ENCODE measurements around the gene CDK6.

CDK6 gene

DNA sequence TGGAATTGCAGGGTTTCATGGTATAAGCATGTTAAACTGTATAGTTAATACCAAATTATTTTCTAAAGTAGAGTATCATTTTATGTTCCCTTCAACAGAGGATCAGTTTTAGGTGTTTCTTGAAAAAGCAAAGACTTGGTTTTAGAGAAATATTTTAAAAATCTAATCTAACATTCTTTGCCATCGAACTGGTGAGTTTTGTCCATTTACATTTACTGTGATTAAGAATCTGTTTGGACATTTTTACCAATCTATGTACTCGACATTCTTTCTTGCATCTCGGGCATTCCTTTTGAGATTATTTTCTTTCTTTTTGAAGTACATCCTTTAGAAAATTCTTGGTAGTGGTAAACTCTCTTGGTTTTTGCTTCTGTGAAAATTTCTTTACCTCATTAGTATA lies 131.5 kb downstream of the CDK6 start:
- H3K4me3 ChIP-seq (ENCODE audit: low read length), result no peak overlapping the region
- H3K4me1 ChIP-seq (ENCODE audit: control insufficient read depth, insufficient read depth, low read length), result peaks cover 8% of the 10 kb centered on the region
- H3K36me3 ChIP-seq (ENCODE audit: control insufficient read depth, insufficient read depth, low read length), result no peaks in the 10 kb centered on the region
- H3K9me3 ChIP-seq (ENCODE audit: control insufficient read depth, low read length), result no peaks in the 10 kb centered on the region
- no peak overlapping the region for H3K9ac ChIP-seq (ENCODE audit: low read length)
- no peaks in the 10 kb centered on the region for H3K27me3 ChIP-seq (ENCODE audit: control insufficient read depth, insufficient read depth, low read length)

- Histone ChIP-seq H3K27me3 (ENCODE audit: control insufficient read depth, insufficient read depth, low read length) (no peaks in the 10 kb centered on the region), H3K4me3 (ENCODE audit: low read length) (no peak overlapping the region), H3K36me3 (ENCODE audit: control insufficient read depth, insufficient read depth, low read length) (no peaks in the 10 kb centered on the region), H3K9me3 (ENCODE audit: control insufficient read depth, low read length) (no peaks in the 10 kb centered on the region), H3K9ac (ENCODE audit: low read length) (no peak overlapping the region), H3K4me1 (ENCODE audit: control insufficient read depth, insufficient read depth, low read length) (peaks cover 13% of the 10 kb centered on the region)
These were observed 133.8 kb downstream of the CDK6 start for GRCh38 chr7:92702535-92702934.

DNA sequence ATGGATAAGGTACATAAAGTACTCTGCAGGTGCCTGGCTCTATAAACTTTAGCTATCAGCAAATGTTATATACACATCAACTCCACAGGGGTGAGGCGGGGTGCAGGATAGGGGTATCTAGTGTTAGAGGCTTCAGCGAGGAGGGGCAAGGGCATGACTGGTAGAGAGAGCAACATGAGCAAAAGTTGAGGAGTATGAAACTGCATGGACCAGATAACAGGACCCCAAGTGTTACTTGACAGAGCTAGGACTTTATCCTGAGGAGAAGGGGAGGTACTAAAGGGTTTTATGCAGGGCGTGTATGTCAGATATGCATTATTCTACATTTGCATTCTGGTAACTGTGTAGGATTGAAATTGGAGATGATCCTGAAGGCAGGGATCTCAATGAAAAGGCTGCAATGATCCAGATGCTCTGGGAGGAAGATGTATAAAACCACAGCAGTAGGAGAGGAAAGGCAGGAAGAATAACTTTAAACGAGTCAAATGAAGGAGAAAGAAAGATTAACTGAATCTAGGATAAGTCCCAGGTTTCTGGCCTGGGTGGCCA lies 136.3 kb downstream of the CDK6 start:
- H3K27me3 ChIP-seq (ENCODE audit: control insufficient read depth, insufficient read depth, low read length), result no peaks in the 10 kb centered on the region
- no peaks in the 10 kb centered on the region for H3K36me3 ChIP-seq (ENCODE audit: control insufficient read depth, insufficient read depth, low read length)
- H3K9ac ChIP-seq (ENCODE audit: low read length), result no peak overlapping the region
- H3K4me1 ChIP-seq (ENCODE audit: control insufficient read depth, insufficient read depth, low read length), result peaks cover 12% of the 10 kb centered on the region
- no peaks in the 10 kb centered on the region for H3K9me3 ChIP-seq (ENCODE audit: control insufficient read depth, low read length)
- H3K4me3 ChIP-seq (ENCODE audit: low read length), result no peak overlapping the region

GRCh38 chr7:92699560-92699959 lies 136.8 kb downstream of the CDK6 start:
- H3K4me1 ChIP-seq (ENCODE audit: control insufficient read depth, insufficient read depth, low read length), result peaks cover 12% of the 10 kb centered on the region

GRCh38 chr7:92698237-92698841 lies 138.0 kb downstream of the CDK6 start:
- Histone ChIP-seq H3K9me3 (ENCODE audit: control insufficient read depth, low read length) (no peaks in the 10 kb centered on the region), H3K4me1 (ENCODE audit: control insufficient read depth, insufficient read depth, low read length) (peaks cover 12% of the 10 kb centered on the region), H3K9ac (ENCODE audit: low read length) (no peak overlapping the region), H3K27me3 (ENCODE audit: control insufficient read depth, insufficient read depth, low read length) (no peaks in the 10 kb centered on the region), H3K36me3 (ENCODE audit: control insufficient read depth, insufficient read depth, low read length) (no peaks in the 10 kb centered on the region), H3K4me3 (ENCODE audit: low read length) (no peak overlapping the region)

More at GRCh38 chr7:92699560-92699959, 136.8 kb downstream of the CDK6 start:
- H3K36me3 ChIP-seq (ENCODE audit: control insufficient read depth, insufficient read depth, low read length), result no peaks in the 10 kb centered on the region
- H3K9me3 ChIP-seq (ENCODE audit: control insufficient read depth, low read length), result no peaks in the 10 kb centered on the region
- H3K4me3 ChIP-seq (ENCODE audit: low read length), result no peak overlapping the region
- no peaks in the 10 kb centered on the region for H3K27me3 ChIP-seq (ENCODE audit: control insufficient read depth, insufficient read depth, low read length)
- no peak overlapping the region for H3K9ac ChIP-seq (ENCODE audit: low read length)

DNA sequence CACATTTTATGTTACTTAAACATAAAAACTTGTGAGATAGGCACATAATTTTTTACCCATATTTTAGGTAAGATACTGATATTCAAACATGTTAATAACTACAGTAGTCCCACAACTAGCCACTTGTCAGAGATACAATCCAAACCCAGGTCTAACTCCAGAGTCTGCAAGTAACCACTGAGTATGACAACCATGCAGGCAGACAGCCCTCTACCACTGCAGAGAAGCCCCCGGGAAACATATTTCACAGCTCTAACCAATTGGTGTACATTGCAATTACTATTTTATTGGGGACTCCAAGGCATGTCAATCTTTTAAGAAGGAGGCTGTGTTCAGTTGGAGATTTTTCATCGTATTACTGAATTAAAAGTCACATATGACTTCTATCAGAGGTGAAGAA lies 139.0 kb downstream of the CDK6 start:
- H3K9ac ChIP-seq (ENCODE audit: low read length), result no peak overlapping the region

DNA sequence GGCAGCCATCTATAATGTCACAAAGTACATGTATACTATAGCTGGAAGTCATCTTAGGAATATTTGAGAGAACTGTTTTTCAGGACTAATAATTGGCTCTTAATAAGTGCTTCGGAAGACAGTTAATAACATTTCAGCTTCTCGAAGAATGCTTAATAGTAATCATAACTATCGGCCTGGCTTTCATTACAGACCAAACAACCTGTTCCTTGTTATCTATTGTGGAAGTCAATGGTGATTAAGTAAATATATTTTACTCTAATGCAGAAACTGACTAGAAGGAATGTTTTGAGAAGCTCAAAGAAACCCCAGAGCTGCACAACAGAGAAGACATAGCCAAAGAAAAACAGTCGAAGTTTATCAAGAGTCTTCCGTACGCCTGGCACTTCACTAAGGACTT lies 139.4 kb downstream of the CDK6 start:
- Histone ChIP-seq H3K4me1 (ENCODE audit: control insufficient read depth, insufficient read depth, low read length) (peaks cover 12% of the 10 kb centered on the region), H3K4me3 (ENCODE audit: low read length) (no peak overlapping the region), H3K9ac (ENCODE audit: low read length) (no peak overlapping the region), H3K27me3 (ENCODE audit: control insufficient read depth, insufficient read depth, low read length) (no peaks in the 10 kb centered on the region), H3K9me3 (ENCODE audit: control insufficient read depth, low read length) (no peaks in the 10 kb centered on the region), H3K36me3 (ENCODE audit: control insufficient read depth, insufficient read depth, low read length) (no peaks in the 10 kb centered on the region)

More for the DNA sequence above, 139.0 kb downstream of the CDK6 start:
- peaks cover 12% of the 10 kb centered on the region for H3K4me1 ChIP-seq (ENCODE audit: control insufficient read depth, insufficient read depth, low read length)
- no peak overlapping the region for H3K4me3 ChIP-seq (ENCODE audit: low read length)
- H3K9me3 ChIP-seq (ENCODE audit: control insufficient read depth, low read length), result no peaks in the 10 kb centered on the region
- no peaks in the 10 kb centered on the region for H3K27me3 ChIP-seq (ENCODE audit: control insufficient read depth, insufficient read depth, low read length)
- H3K36me3 ChIP-seq (ENCODE audit: control insufficient read depth, insufficient read depth, low read length), result no peaks in the 10 kb centered on the region

- no peaks in the 10 kb centered on the region for H3K27me3 ChIP-seq (ENCODE audit: control insufficient read depth, insufficient read depth, low read length)
- no peaks in the 10 kb centered on the region for H3K9me3 ChIP-seq (ENCODE audit: control insufficient read depth, low read length)
- H3K36me3 ChIP-seq (ENCODE audit: control insufficient read depth, insufficient read depth, low read length), result no peaks in the 10 kb centered on the region
- peaks cover 12% of the 10 kb centered on the region for H3K4me1 ChIP-seq (ENCODE audit: control insufficient read depth, insufficient read depth, low read length)
- H3K4me3 ChIP-seq (ENCODE audit: low read length), result no peak overlapping the region
- H3K9ac ChIP-seq (ENCODE audit: low read length), result no peak overlapping the region
These were observed 139.8 kb downstream of the CDK6 start for GRCh38 chr7:92696584-92696983.

- Histone ChIP-seq H3K4me1 (ENCODE audit: control insufficient read depth, insufficient read depth, low read length) (peaks cover 12% of the 10 kb centered on the region), H3K27me3 (ENCODE audit: control insufficient read depth, insufficient read depth, low read length) (no peaks in the 10 kb centered on the region), H3K4me3 (ENCODE audit: low read length) (peak overlapping the region; percentile 17), H3K9me3 (ENCODE audit: control insufficient read depth, low read length) (no peaks in the 10 kb centered on the region), H3K9ac (ENCODE audit: low read length) (peak overlapping the region; percentile 35), H3K36me3 (ENCODE audit: control insufficient read depth, insufficient read depth, low read length) (no peaks in the 10 kb centered on the region)
These were observed 140.8 kb downstream of the CDK6 start for GRCh38 chr7:92695308-92696261.

DNA sequence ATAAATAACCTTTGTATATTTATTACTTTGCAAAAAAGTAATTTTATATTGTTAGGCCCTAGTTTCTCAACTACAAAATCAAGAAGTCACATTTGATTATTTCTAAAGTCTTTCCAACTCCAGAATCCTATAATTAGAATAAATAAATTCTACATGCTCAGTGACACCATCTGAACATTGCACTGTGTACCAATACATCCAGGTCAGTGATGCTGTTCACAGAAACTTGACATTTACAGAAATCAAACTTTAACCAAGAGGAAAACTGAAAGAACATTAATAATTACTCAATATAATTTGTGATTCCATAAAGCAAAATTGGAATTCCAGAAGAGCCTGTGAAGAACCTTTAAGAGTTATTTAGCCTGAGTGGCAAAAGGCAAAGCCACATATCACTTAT lies 142.2 kb downstream of the CDK6 start:
- Histone ChIP-seq H3K9ac (ENCODE audit: low read length) (no peak overlapping the region), H3K4me1 (ENCODE audit: control insufficient read depth, insufficient read depth, low read length) (peaks cover 12% of the 10 kb centered on the region)

GRCh38 chr7:92693519-92693918 lies 142.9 kb downstream of the CDK6 start:
- H3K36me3 ChIP-seq (ENCODE audit: control insufficient read depth, insufficient read depth, low read length), result no peaks in the 10 kb centered on the region
- no peaks in the 10 kb centered on the region for H3K9me3 ChIP-seq (ENCODE audit: control insufficient read depth, low read length)
- H3K4me3 ChIP-seq (ENCODE audit: low read length), result no peak overlapping the region
- H3K4me1 ChIP-seq (ENCODE audit: control insufficient read depth, insufficient read depth, low read length), result peaks cover 12% of the 10 kb centered on the region
- no peaks in the 10 kb centered on the region for H3K27me3 ChIP-seq (ENCODE audit: control insufficient read depth, insufficient read depth, low read length)
- no peak overlapping the region for H3K9ac ChIP-seq (ENCODE audit: low read length)

More for the DNA sequence above, 142.2 kb downstream of the CDK6 start:
- H3K27me3 ChIP-seq (ENCODE audit: control insufficient read depth, insufficient read depth, low read length), result no peaks in the 10 kb centered on the region
- H3K9me3 ChIP-seq (ENCODE audit: control insufficient read depth, low read length), result no peaks in the 10 kb centered on the region
- H3K36me3 ChIP-seq (ENCODE audit: control insufficient read depth, insufficient read depth, low read length), result no peaks in the 10 kb centered on the region
- H3K4me3 ChIP-seq (ENCODE audit: low read length), result no peak overlapping the region

- Histone ChIP-seq H3K4me1 (ENCODE audit: control insufficient read depth, insufficient read depth, low read length) (no peaks in the 10 kb centered on the region), H3K36me3 (ENCODE audit: control insufficient read depth, insufficient read depth, low read length) (no peaks in the 10 kb centered on the region), H3K9me3 (ENCODE audit: control insufficient read depth, low read length) (no peaks in the 10 kb centered on the region), H3K27me3 (ENCODE audit: control insufficient read depth, insufficient read depth, low read length) (no peaks in the 10 kb centered on the region), H3K4me3 (ENCODE audit: low read length) (no peak overlapping the region), H3K9ac (ENCODE audit: low read length) (no peak overlapping the region)
These were observed 144.8 kb downstream of the CDK6 start for GRCh38 chr7:92691578-92691977.
